Liver (tissue), 9 donors: ENCODE measurements around the gene KIF2C. TPM values are rescaled to one million over a fixed set of nuclear protein-coding genes. Genes with fewer than 3 reads are reported as not detected.

Experiments used
- DNase-seq: peaks from one replicate; pipeline ENCODE4 v3.0.0-alpha.2; 2017; ENCODE audit warnings: low spot score
- H3K27ac ChIP-seq, 2 donors: one replicate each; pipeline ENCODE4 v1.7.0; 2013; ENCODE audit warnings: inconsistent platforms in 2 of 2, low read length in 2 of 2, control low read depth in 1 of 2, low read depth in 1 of 2, mild to moderate bottlenecking in 1 of 2
- H3K27me3 ChIP-seq, 4 donors: one replicate each; pipeline versions ENCODE4 v1.6.1 to v1.7.0; 2013; ENCODE audit warnings: low read length in 3 of 4, inconsistent platforms in 1 of 4, mild to moderate bottlenecking in 1 of 4, moderate library complexity in 1 of 4; ENCODE audit not compliant: control insufficient read depth in 4 of 4, insufficient read depth in 4 of 4
- H3K36me3 ChIP-seq, 4 donors: one replicate each; pipeline versions ENCODE4 v1.6.1 to v1.7.0; 2013; ENCODE audit warnings: low read length in 3 of 4, mild to moderate bottlenecking in 3 of 4, low read depth in 1 of 4, moderate library complexity in 1 of 4; ENCODE audit not compliant: control insufficient read depth in 4 of 4, insufficient read depth in 3 of 4
- H3K4me1 ChIP-seq, 4 donors: one replicate each; pipeline versions ENCODE4 v1.6.1 to v1.7.0; 2013; ENCODE audit warnings: low read length in 3 of 4, mild to moderate bottlenecking in 3 of 4, moderate library complexity in 1 of 4; ENCODE audit not compliant: control insufficient read depth in 4 of 4, insufficient read depth in 4 of 4
- H3K4me3 ChIP-seq, 3 donors: one replicate each; pipeline versions ENCODE4 v1.6.1 to v1.7.0; 2013; ENCODE audit warnings: low read length in 3 of 3, control low read depth in 1 of 3, low read depth in 1 of 3, mild to moderate bottlenecking in 1 of 3
- H3K9ac ChIP-seq, 2 donors: one replicate each; pipeline ENCODE4 v1.7.0; 2013; ENCODE audit warnings: low read length in 2 of 2, mild to moderate bottlenecking in 2 of 2, moderate library complexity in 2 of 2, control low read depth in 1 of 2, low read depth in 1 of 2
- H3K9me3 ChIP-seq, 4 donors: one replicate each; pipeline versions ENCODE4 v1.6.1 to v1.7.0; 2013; ENCODE audit warnings: low read length in 3 of 4; ENCODE audit not compliant: control insufficient read depth in 4 of 4
- ATF3 ChIP-seq: IDR thresholded peaks from 2 replicates; pipeline ENCODE4 v1.6.1; 2016; ENCODE audit warnings: antibody characterized with exemption
- EGR1 ChIP-seq, 2 donors: IDR thresholded peaks; 2 replicates each; pipeline ENCODE4 v1.6.1; 2016 to 2018; ENCODE audit warnings: antibody characterized with exemption in 2 of 2, low read depth in 2 of 2
- FOXA1 ChIP-seq: IDR thresholded peaks from 2 replicates; pipeline ENCODE4 v1.6.1; 2016; ENCODE audit warnings: antibody characterized with exemption
- FOXA2 ChIP-seq: IDR thresholded peaks from 2 replicates; pipeline ENCODE4 v1.6.1; 2016; ENCODE audit warnings: antibody characterized with exemption
- GABPA ChIP-seq, 2 donors: IDR thresholded peaks in 1 of 2; conservative IDR thresholded peaks in 1 of 2; 2 replicates each; pipeline ENCODE4 v1.6.1; 2016; ENCODE audit warnings: antibody characterized with exemption in 2 of 2, mild to moderate bottlenecking in 1 of 2, moderate library complexity in 1 of 2
- HNF4A ChIP-seq, 2 donors: conservative IDR thresholded peaks; 2 replicates each; pipeline ENCODE4 v1.6.1; 2016; ENCODE audit warnings: antibody characterized with exemption in 2 of 2, mild to moderate bottlenecking in 2 of 2
- HNF4G ChIP-seq: IDR thresholded peaks from 2 replicates; pipeline ENCODE4 v1.6.1; 2016; ENCODE audit warnings: antibody characterized with exemption
- JUND ChIP-seq, 2 donors: IDR thresholded peaks; 2 replicates each; pipeline ENCODE4 v1.6.1; 2016; ENCODE audit warnings: antibody characterized with exemption in 2 of 2
- MAX ChIP-seq: IDR thresholded peaks from 2 replicates; pipeline ENCODE4 v1.6.1; 2016; ENCODE audit warnings: antibody characterized with exemption
- NR2F2 ChIP-seq: IDR thresholded peaks from 2 replicates; pipeline ENCODE4 v1.6.1; 2016; ENCODE audit warnings: antibody characterized with exemption
- RAD21 ChIP-seq, 2 donors: IDR thresholded peaks; 2 replicates each; pipeline ENCODE4 v1.6.1; 2016; ENCODE audit warnings: antibody characterized with exemption in 2 of 2, mild to moderate bottlenecking in 2 of 2
- REST ChIP-seq: IDR thresholded peaks from 2 replicates; pipeline ENCODE4 v1.6.1; 2016; ENCODE audit warnings: antibody characterized with exemption, mild to moderate bottlenecking
- RXRA ChIP-seq, 2 donors: IDR thresholded peaks; 2 replicates each; pipeline ENCODE4 v1.6.1; 2017 to 2018; ENCODE audit warnings: antibody characterized with exemption in 2 of 2, mild to moderate bottlenecking in 1 of 2
- SP1 ChIP-seq: IDR thresholded peaks from 2 replicates; pipeline ENCODE4 v1.6.1; 2018; ENCODE audit warnings: antibody characterized with exemption, mild to moderate bottlenecking
- TAF1 ChIP-seq: conservative IDR thresholded peaks from 2 replicates; pipeline ENCODE4 v1.6.1; 2016; ENCODE audit warnings: antibody characterized with exemption, mild to moderate bottlenecking
- YY1 ChIP-seq: IDR thresholded peaks from 2 replicates; pipeline ENCODE4 v1.6.1; 2016; ENCODE audit warnings: antibody characterized with exemption, mild to moderate bottlenecking
- WGBS: extraction: QIAGEN DNeasy Blood & Tissue Kit; methylation state at CpG from one replicate; pipeline ENCODE4 v1.1.7; 2013; 5-methylcytosine and 5-hydroxymethylcytosine counted together
- polyA plus RNA-seq, 2 donors: library from polyadenylated mRNA; stranded (reverse) in 1 of 2; unstranded in 1 of 2; fragments of 200-250 nt in 1 of 2; fragments of >200 nt in 1 of 2; fragmentation: Nextera tagmentation in 1 of 2; extraction: Ambion mirVana in 1 of 2; gene quantifications; one replicate each; pipeline versions ENCODE4 v1.2.1 to v1.2.3, GENCODE V29; 2013 to 2015
- total RNA-seq, 2 donors: library from RNA; depleted of rRNA; stranded (reverse); fragments of >200 nt; gene quantifications; one replicate each; pipeline ENCODE4 v1.2.3, GENCODE V29; 2014
- TF ChIP-seq, protein P1 (sequence below): IDR thresholded peaks from 2 replicates; pipeline ENCODE4 v1.6.1; 2016; ENCODE audit warnings: antibody characterized with exemption
- TF ChIP-seq, protein P2 (sequence below): fragments of 150-350 bp; IDR thresholded peaks from 2 replicates; pipeline ENCODE4 v1.5.1; 2017; ENCODE audit warnings: improper control_type of control experiment, low read depth, low read length; ENCODE audit not compliant: missing input control
- donor health status: healthy.
- donor health status: healthy.
- donor health status: healthy.
- donor health status: healthy.
- donor health status: healthy.

The KIF2C gene
- total and polyA plus RNA-seq, 4 donors = 0.17 to 26.7 (median 0.73) TPM

- TF ChIP-seq REST (no peak), HNF4A (conservative IDR thresholded peaks at IDR 0.05) (no peak), ATF3 (no peak), NR2F2 (no peak), HNF4G (no peak)
These were observed 19.4 kb upstream of the KIF2C start (continued) for GRCh38 chr1:44720281-44720680.

GRCh38 chr1:44721485-44722361 lies 17.9 kb upstream of the KIF2C start:
- Histone ChIP-seq H3K9ac (peak overlapping the region in 1 of 2 donors; percentile 59), H3K27me3 (no peaks in the 10 kb centered on the region), H3K4me3 (no peak overlapping the region), H3K9me3 (no peaks in the 10 kb centered on the region), H3K4me1 (no peaks in the 10 kb centered on the region), H3K36me3 (no peaks in the 10 kb centered on the region), H3K27ac (no peak overlapping the region)
- DNase-seq = no peak
- 54% methylated on average over 14 of the region's 14 CpGs for WGBS
- peak; percentile 34 for TF ChIP-seq YY1
- TF ChIP-seq GABPA (IDR thresholded peaks at IDR 0.05 in 1 of 2, conservative IDR thresholded peaks at IDR 0.05 in 1 of 2) = no peak

DNA sequence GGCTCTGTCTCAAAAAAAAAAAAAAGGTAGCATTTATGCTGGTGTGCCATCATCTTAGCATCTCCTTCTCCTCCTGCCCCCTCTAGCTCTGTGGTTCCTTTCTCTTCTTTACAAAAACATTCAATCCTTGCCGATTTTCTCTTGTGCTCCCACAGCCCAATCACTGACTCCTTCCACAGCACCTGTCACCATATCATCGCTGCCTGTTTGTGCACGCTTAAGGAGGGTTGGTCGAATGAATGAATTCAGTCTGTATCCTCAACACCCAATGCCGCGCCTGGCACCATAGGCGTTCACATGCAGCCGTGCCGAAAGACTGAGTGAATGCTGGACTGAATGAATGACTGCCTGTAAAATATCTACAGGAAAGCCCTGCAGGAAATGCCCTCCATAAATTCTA lies 16.6 kb upstream of the KIF2C start:
- no peak overlapping the region for H3K4me3 ChIP-seq
- WGBS = 82% methylated on average over 9 of the region's 9 CpGs
- H3K27me3 ChIP-seq = no peaks in the 10 kb centered on the region
- DNase-seq = no peak
- no peaks in the 10 kb centered on the region for H3K4me1 ChIP-seq
- no peak overlapping the region for H3K9ac ChIP-seq
- no peaks in the 10 kb centered on the region for H3K36me3 ChIP-seq
- H3K27ac ChIP-seq = no peak overlapping the region
- H3K9me3 ChIP-seq = no peaks in the 10 kb centered on the region
- no peak for TF ChIP-seq MAX
- no peak for TF ChIP-seq SP1
- TF ChIP-seq, protein P1, sequence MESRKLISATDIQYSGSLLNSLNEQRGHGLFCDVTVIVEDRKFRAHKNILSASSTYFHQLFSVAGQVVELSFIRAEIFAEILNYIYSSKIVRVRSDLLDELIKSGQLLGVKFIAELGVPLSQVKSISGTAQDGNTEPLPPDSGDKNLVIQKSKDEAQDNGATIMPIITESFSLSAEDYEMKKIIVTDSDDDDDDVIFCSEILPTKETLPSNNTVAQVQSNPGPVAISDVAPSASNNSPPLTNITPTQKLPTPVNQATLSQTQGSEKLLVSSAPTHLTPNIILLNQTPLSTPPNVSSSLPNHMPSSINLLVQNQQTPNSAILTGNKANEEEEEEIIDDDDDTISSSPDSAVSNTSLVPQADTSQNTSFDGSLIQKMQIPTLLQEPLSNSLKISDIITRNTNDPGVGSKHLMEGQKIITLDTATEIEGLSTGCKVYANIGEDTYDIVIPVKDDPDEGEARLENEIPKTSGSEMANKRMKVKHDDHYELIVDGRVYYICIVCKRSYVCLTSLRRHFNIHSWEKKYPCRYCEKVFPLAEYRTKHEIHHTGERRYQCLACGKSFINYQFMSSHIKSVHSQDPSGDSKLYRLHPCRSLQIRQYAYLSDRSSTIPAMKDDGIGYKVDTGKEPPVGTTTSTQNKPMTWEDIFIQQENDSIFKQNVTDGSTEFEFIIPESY = no peak
- no peak for TF ChIP-seq EGR1 (IDR thresholded peaks at IDR 0.05; ENCODE audit: low read depth in 2 of 2)
- no peak for TF ChIP-seq RXRA (IDR thresholded peaks at IDR 0.05)
- no peak for TF ChIP-seq REST
- TF ChIP-seq YY1 = no peak
- no peak for TF ChIP-seq JUND (IDR thresholded peaks at IDR 0.05)
- TF ChIP-seq, protein P2, sequence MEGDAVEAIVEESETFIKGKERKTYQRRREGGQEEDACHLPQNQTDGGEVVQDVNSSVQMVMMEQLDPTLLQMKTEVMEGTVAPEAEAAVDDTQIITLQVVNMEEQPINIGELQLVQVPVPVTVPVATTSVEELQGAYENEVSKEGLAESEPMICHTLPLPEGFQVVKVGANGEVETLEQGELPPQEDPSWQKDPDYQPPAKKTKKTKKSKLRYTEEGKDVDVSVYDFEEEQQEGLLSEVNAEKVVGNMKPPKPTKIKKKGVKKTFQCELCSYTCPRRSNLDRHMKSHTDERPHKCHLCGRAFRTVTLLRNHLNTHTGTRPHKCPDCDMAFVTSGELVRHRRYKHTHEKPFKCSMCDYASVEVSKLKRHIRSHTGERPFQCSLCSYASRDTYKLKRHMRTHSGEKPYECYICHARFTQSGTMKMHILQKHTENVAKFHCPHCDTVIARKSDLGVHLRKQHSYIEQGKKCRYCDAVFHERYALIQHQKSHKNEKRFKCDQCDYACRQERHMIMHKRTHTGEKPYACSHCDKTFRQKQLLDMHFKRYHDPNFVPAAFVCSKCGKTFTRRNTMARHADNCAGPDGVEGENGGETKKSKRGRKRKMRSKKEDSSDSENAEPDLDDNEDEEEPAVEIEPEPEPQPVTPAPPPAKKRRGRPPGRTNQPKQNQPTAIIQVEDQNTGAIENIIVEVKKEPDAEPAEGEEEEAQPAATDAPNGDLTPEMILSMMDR = no peak
- TF ChIP-seq RAD21 (IDR thresholded peaks at IDR 0.05) = no peak
- no peak for TF ChIP-seq ATF3
- TF ChIP-seq HNF4G = no peak
- TF ChIP-seq FOXA1 = no peak
- TF ChIP-seq NR2F2 = no peak
- TF ChIP-seq FOXA2 = no peak
- no peak for TF ChIP-seq GABPA (IDR thresholded peaks at IDR 0.05 in 1 of 2, conservative IDR thresholded peaks at IDR 0.05 in 1 of 2)
- TF ChIP-seq TAF1 = no peak
